ENCODE results near the gene NDUFA13.

Gene NDUFA13

GRCh38 chr19:19549804-19550464 lies 33.9 kb downstream of the NDUFA13 start:
- DNase-seq = no peak

GRCh38 chr19:19550485-19550929 lies 34.5 kb downstream of the NDUFA13 start:
- DNase-seq = peak; percentile 46

GRCh38 chr19:19550972-19551852 lies 35.2 kb downstream of the NDUFA13 start:
- DNase-seq = no peak

GRCh38 chr19:19551853-19552192 lies 35.8 kb downstream of the NDUFA13 start:
- no peak for DNase-seq

- no peak for DNase-seq
Observed at GRCh38 chr19:19552798-19553197, 36.8 kb downstream of the NDUFA13 start.

GRCh38 chr19:19553670-19554069 lies 37.6 kb downstream of the NDUFA13 start:
- no peak for DNase-seq

DNA sequence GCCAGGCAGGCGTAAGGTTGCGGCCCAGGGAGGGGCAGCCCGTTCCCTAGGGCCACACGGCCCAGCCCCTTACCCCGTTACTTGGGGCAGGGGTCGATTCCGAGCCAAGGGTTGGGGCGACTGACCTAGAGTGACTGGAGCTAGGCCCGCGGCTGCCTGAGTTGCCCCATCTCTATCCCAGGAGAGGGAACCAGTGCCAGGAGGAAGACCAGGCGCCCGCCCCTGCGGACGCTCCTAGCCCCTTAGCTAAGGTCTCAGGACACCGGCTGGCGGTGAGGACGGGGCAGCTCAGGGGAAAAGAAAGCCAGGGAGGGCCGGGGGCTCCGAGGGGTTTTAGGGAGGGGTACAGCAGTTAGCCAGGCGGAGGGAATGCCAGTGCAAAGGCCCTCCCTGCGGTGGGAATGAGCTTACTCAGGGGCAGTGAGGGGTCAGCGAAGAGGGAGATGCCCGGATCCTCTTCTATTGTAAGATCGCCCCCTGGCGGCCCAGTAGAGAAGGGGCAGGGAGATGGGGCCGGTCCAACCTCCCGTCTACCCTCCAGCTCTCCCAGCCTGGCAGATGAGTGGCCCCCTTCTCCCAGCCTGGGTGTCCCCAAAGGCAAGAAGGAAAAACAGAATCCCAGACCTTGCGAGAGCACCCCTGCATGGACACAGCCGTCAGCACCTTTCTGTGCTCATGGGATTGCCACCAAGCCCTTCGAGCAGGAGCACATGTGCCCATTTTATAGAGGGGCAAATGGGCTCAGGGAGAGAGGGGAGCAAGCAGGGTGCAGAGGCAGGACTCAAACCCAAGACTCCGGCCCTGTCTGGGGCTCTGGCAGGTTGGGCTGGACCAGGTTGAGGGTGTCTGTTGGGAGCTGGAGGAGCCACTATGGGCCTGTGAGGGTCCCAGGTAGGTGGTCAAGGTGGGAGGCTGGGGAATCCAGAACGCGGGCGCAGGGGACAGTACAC lies 38.3 kb downstream of the NDUFA13 start:
- DNase-seq = peak; percentile 40

DNA sequence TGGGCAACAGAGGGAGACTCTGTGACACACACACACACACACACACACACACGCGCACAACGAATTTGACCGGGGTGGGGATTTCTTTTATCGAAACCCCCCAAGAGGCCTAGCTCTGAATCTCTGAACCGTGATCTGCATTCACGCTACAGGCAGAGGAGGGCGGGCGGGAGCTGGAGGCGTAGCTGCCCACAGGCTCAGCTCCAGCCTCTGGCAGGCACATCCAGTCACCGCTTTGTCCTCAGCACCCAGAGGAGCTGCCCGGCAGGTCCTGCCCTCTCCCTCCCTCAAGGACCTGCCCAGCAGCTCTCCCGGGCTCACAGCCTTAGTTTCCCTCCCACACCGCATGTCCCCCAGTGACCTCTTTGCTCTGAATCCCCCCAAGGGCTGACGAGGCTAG lies 42.0 kb downstream of the NDUFA13 start:
- DNase-seq = no peak

- DNase-seq = no peak
Observed at GRCh38 chr19:19558636-19559035, 42.6 kb downstream of the NDUFA13 start.

- DNase-seq = peak; percentile 15
Observed at GRCh38 chr19:19559931-19560330, 43.9 kb downstream of the NDUFA13 start.

GRCh38 chr19:19561946-19562664 lies 46.1 kb downstream of the NDUFA13 start:
- no peak for DNase-seq

GRCh38 chr19:19562665-19563347 lies 46.8 kb downstream of the NDUFA13 start:
- DNase-seq = no peak

DNA sequence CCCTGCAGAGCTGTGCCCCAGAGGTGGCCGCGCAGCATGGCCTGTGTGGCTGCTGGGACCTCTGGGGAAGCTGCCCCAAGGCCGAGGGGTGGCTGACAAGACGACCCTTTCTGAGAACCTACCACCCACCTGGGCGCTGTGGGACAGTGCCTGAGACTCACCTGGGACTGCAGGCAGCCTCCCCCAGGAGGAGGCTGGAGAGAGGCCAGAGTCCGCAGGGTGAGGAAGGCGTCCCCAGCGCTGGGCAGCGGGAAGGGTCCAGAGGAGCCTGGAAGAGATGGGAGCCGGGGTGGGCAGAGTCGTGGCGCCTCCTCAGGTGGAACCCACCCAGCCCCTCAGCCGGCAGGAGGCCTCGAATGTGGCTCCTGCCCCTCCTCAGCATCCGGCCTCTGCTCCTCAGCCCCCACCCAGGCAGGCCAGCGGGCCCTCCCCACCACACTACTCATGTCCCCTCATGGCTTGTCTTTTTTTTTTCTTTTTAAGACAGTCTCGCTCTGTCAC lies 47.4 kb downstream of the NDUFA13 start:
- no peak for DNase-seq

GRCh38 chr19:19566306-19566705 lies 50.3 kb downstream of the NDUFA13 start:
- DNase-seq = peak; percentile 12

- DNase-seq = no peak
Observed at GRCh38 chr19:19567391-19567790, 51.4 kb downstream of the NDUFA13 start.

DNA sequence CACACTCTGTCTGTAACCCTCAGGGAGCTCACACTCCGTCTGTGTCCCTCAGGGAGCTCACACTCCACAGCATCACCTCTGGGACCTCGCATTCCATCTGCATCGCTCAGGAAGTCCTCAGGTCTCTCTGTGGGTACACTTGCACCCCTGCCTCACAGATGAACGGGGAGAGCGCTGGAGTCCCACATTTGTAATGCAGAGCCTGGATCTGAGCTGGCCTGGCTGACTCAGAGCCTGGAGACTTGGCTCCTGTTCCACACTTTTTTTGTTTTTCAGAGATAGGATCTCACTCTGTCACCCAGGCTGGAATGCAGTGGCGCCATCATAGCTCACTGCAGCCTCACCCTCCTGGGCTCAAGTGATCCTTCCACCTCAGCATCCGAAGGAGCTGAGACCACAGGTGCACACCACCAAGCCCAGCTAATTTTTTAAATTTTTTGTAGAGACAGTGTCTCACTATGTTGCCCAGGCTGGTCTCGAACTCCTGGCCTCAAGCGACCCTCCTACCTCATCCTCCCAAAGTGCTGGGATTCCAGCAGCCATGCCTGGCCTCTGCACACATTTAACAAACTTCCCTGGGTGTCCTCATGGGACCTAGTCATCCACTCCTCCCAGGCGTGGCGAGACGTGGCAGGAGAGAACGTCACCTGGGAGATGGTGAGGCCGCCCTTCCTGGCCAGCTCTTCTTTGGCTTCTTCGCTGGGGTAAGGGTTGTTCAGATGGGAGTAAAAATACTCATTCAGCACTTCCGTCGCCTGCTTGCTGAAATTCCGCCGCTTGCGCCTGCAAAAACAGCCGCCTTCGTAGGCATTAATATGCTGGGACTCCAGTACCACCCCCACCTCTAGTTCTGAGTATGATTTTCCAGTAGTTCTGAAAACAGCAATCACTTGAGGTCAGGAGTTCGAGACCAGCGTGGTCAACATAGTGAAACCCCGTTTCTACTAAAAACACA lies 53.1 kb downstream of the NDUFA13 start:
- peak; percentile 42 for DNase-seq

DNA sequence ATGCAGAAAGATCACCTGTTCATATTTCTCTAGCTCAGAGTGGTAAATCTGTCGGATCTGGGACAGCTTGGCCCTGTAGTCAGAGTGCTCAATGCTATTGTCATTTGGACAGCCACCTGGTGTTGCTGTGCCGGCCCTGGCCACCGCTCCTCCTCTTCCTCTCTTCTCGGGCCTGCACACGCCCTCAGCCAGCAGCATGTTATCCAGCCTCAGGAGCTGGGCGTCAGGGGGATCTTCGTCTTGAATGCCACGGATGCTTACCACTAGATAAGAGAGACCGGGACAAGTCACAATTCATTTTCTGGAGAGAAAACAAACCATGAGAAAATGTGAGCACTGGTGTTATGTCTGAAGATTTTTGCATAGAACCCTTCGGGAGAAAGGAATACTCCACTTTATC lies 54.5 kb downstream of the NDUFA13 start:
- no peak for DNase-seq

GRCh38 chr19:19571071-19571786 lies 55.2 kb downstream of the NDUFA13 start:
- DNase-seq = no peak

GRCh38 chr19:19575411-19575810 lies 59.4 kb downstream of the NDUFA13 start:
- no peak for DNase-seq
